HepG2 (cell line): ENCODE data around the gene SLC25A11. TPM values are rescaled to one million over a fixed set of nuclear protein-coding genes. Genes with fewer than 3 reads are reported as not detected.

Experiments used
- IKZF4 ChIP-seq: sonication (generic); formaldehyde crosslinking; IDR thresholded peaks from 2 replicates; pipeline ENCODE4 v1.5.1; 2020; ENCODE audit warnings: borderline replicate concordance, mild to moderate bottlenecking, low read depth, missing genetic modification reagents; ENCODE audit errors: not compliant biosample characterization
- KDM5A ChIP-seq: fragments of 200-600 bp; sonication (generic); IDR thresholded peaks from 2 replicates; pipeline ENCODE4 v1.7.0; 2018; ENCODE audit warnings: antibody characterized with exemption, mild to moderate bottlenecking, low read length, borderline replicate concordance
- KLF11 ChIP-seq: IDR thresholded peaks from 2 replicates; pipeline ENCODE4 v1.6.1; 2016; ENCODE audit warnings: missing compliant biosample characterization
- MTF2 ChIP-seq: sonication (generic); formaldehyde crosslinking; IDR thresholded peaks from 2 replicates; pipeline ENCODE4 v1.5.0; 2020; ENCODE audit warnings: missing genetic modification reagents, borderline replicate concordance
- NCOA1 ChIP-seq: sonication (generic); formaldehyde crosslinking; IDR thresholded peaks from 2 replicates; pipeline ENCODE4 v1.9.0; 2021; ENCODE audit warnings: missing genetic modification reagents
- RFX5 ChIP-seq: IDR thresholded peaks from 2 replicates; pipeline ENCODE4 v1.6.1; 2011; ENCODE audit warnings: low read depth, low read length, improper control_type of control experiment
- SIX1 ChIP-seq: sonication (generic); formaldehyde crosslinking; IDR thresholded peaks from 2 replicates; pipeline ENCODE4 v1.4.0; 2020; ENCODE audit warnings: missing genetic modification reagents, borderline replicate concordance
- SP4 ChIP-seq: sonication (generic); formaldehyde crosslinking; IDR thresholded peaks from 2 replicates; pipeline ENCODE4 v1.8.1; 2023; ENCODE audit warnings: mild to moderate bottlenecking, missing genetic modification reagents
- STAG1 ChIP-seq: sonication (generic); formaldehyde crosslinking; IDR thresholded peaks from 2 replicates; pipeline ENCODE4 v1.4.0; 2020; ENCODE audit warnings: missing genetic modification reagents
- STAT5B ChIP-seq: sonication (generic); formaldehyde crosslinking; IDR thresholded peaks from 2 replicates; pipeline ENCODE4 v1.4.0; 2020; ENCODE audit warnings: missing genetic modification reagents
- THAP11 ChIP-seq: IDR thresholded peaks from 2 replicates; pipeline ENCODE4 v1.6.1; 2016; ENCODE audit warnings: missing biosample characterization, missing genetic modification reagents
- TSC22D2 ChIP-seq: sonication (generic); formaldehyde crosslinking; IDR thresholded peaks from 2 replicates; pipeline ENCODE4 v1.5.1; 2020; ENCODE audit warnings: missing genetic modification reagents, mild to moderate bottlenecking, borderline replicate concordance
- ZFP36L1 ChIP-seq: sonication (generic); formaldehyde crosslinking; IDR thresholded peaks from 2 replicates; pipeline ENCODE4 v1.8.0; 2022; ENCODE audit warnings: mild to moderate bottlenecking, missing genetic modification reagents, moderate library complexity
- ZNF180 ChIP-seq: sonication (generic); formaldehyde crosslinking; IDR thresholded peaks from 2 replicates; pipeline ENCODE4 v1.4.0; 2020; ENCODE audit warnings: low read depth, missing genetic modification reagents, borderline replicate concordance
- ZNF337 ChIP-seq: sonication (generic); formaldehyde crosslinking; IDR thresholded peaks from 2 replicates; pipeline ENCODE4 v1.5.1; 2020; ENCODE audit warnings: missing genetic modification reagents, low read depth, mild to moderate bottlenecking, borderline replicate concordance
- ZNF33A ChIP-seq: sonication (generic); formaldehyde crosslinking; IDR thresholded peaks from 2 replicates; pipeline ENCODE4 v1.5.1; 2020; ENCODE audit warnings: missing genetic modification reagents, mild to moderate bottlenecking, moderate library complexity, borderline replicate concordance
- polyA plus RNA-seq, 8 experiments: library from polyadenylated mRNA; depleted of rRNA in 3 of 8; stranded (reverse) in 7 of 8; unstranded in 1 of 8; fragments of >200 nt; fragmentation: Illumina TruSeq in 4 of 8; extraction: Trizol in 4 of 8; gene quantifications; 2 replicates each; pipeline versions ENCODE4 v1.2.1 to v1.2.3, GENCODE V29; 2011 to 2016; ENCODE audit warnings: low read depth in 4 of 8, missing spikeins in 1 of 8, mixed read lengths in 1 of 8; ENCODE audit not compliant: insufficient read depth in 1 of 8
- total RNA-seq, 5 experiments: library from RNA; depleted of rRNA; stranded (reverse); fragments of >200 nt; fragmentation: Illumina TruSeq; extraction: Trizol; gene quantifications; 2 replicates each; pipeline ENCODE4 v1.2.3, GENCODE V29; 2016; ENCODE audit warnings: low read depth in 1 of 5
- TF ChIP-seq, protein P1 (sequence below): sonication (generic); formaldehyde crosslinking; IDR thresholded peaks from 2 replicates; pipeline ENCODE4 v1.4.0; 2020; ENCODE audit warnings: mild to moderate bottlenecking, low read depth, missing genetic modification reagents
- TF ChIP-seq, protein P2 (sequence below): sonication (generic); formaldehyde crosslinking; IDR thresholded peaks from 2 replicates; pipeline ENCODE4 v1.8.1; 2023; ENCODE audit warnings: mild to moderate bottlenecking, moderate library complexity, missing genetic modification reagents
- TF ChIP-seq, protein P3 (sequence below): sonication (generic); formaldehyde crosslinking; IDR thresholded peaks from 2 replicates; pipeline ENCODE4 v1.5.0; 2020; ENCODE audit warnings: missing genetic modification reagents
- TF ChIP-seq, protein P4 (sequence below): sonication (generic); formaldehyde crosslinking; conservative IDR thresholded peaks from 2 replicates; pipeline ENCODE4 v1.4.0; 2020; ENCODE audit warnings: missing genetic modification reagents
- TF ChIP-seq, protein P5 (sequence below): sonication (generic); formaldehyde crosslinking; IDR thresholded peaks from 2 replicates; pipeline ENCODE4 v1.4.0; 2020; ENCODE audit warnings: low read depth, mild to moderate bottlenecking, missing genetic modification reagents

The SLC25A11 gene
- total and polyA plus RNA-seq, 2 of the 13 experiments (the other 11 are each of a cell fraction or from before 2014, with no cell fraction given), result 35.4 to 47.2 TPM

DNA sequence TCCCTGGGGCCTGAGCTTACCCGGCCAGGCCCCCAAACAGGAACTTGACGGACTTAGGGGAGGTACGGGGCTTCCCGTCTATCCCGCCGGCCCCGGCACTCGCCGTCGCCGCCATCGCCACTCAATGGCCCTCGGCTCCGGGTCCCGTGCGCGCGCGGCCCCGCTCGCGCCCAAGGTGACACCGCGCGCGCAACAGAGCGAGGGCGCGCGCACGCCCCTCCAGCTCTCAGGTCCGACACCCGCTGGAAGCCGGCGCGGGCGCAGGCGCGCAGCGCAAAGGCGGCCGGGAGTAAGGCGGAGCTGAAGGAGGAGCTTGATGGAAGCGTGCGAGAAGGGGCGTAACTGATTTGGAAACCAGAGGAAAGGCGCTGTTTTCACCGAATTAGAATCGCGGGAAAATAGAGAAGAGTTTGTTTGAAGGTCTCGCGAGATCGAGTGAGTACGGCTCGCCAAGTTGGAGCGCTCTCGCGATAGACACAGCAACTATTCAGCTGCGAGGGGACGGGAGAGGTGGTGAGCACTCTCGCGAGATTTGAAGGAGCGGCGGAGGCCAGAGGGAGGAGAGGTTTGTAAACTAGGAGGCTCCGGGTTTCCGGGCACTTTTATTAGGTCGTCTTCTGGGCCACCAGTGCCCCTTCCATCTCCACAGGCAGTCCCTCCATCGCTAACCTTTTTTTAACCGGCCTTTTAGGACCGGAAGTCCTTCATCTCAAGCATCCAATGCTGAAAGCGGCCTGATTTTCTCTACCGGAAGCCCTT, at the start of gene SLC25A11, which contains the start of gene RNF167 (continued):
- TF ChIP-seq, protein P1, sequence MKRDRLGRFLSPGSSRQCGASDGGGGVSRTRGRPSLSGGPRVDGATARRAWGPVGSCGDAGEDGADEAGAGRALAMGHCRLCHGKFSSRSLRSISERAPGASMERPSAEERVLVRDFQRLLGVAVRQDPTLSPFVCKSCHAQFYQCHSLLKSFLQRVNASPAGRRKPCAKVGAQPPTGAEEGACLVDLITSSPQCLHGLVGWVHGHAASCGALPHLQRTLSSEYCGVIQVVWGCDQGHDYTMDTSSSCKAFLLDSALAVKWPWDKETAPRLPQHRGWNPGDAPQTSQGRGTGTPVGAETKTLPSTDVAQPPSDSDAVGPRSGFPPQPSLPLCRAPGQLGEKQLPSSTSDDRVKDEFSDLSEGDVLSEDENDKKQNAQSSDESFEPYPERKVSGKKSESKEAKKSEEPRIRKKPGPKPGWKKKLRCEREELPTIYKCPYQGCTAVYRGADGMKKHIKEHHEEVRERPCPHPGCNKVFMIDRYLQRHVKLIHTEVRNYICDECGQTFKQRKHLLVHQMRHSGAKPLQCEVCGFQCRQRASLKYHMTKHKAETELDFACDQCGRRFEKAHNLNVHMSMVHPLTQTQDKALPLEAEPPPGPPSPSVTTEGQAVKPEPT (CRISPR knock-in tag), result no peak; the same call in 1 of the 2 replicates
- TF ChIP-seq ZFP36L1 (CRISPR knock-in tag) (no peak), TSC22D2 (CRISPR knock-in tag) (no peak), NCOA1 (CRISPR knock-in tag) (no peak), RFX5 (0 out of 2 replicates have a peak, but pooled peaks have one; percentile 46), SIX1 (CRISPR knock-in tag) (no peak), MTF2 (CRISPR knock-in tag) (no peak), STAT5B (CRISPR knock-in tag) (no peak), IKZF4 (CRISPR knock-in tag) (peak; percentile 49), KLF11 (CRISPR knock-in tag) (no peak), STAG1 (CRISPR knock-in tag) (no peak), SP4 (CRISPR knock-in tag) (peak; percentile 82), ZNF180 (no peak), THAP11 (CRISPR knock-in tag) (peak; percentile 91), ZNF337 (CRISPR knock-in tag) (no peak), KDM5A (peak; percentile 94), ZNF33A (CRISPR knock-in tag) (no peak)
- TF ChIP-seq, protein P2, sequence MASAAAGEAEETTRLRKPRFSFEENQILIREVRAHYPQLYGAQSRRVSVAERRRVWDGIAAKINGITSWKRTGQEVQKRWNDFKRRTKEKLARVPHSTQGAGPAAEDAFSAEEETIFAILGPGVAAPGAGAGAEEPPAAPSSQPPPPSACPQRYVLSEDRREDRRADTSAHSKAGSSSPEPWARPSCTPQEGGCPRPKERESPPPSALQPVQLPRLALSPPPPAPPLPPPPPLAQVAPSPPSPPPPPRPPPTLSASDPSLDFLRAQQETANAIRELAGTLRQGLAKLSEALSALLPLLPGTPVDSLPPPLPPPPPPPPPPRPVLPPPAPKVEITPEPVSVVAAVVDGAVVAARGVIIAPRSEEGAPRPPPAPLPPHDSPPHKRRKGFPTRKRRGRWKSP (CRISPR knock-in tag), result peak; percentile 91
- TF ChIP-seq, protein P3, sequence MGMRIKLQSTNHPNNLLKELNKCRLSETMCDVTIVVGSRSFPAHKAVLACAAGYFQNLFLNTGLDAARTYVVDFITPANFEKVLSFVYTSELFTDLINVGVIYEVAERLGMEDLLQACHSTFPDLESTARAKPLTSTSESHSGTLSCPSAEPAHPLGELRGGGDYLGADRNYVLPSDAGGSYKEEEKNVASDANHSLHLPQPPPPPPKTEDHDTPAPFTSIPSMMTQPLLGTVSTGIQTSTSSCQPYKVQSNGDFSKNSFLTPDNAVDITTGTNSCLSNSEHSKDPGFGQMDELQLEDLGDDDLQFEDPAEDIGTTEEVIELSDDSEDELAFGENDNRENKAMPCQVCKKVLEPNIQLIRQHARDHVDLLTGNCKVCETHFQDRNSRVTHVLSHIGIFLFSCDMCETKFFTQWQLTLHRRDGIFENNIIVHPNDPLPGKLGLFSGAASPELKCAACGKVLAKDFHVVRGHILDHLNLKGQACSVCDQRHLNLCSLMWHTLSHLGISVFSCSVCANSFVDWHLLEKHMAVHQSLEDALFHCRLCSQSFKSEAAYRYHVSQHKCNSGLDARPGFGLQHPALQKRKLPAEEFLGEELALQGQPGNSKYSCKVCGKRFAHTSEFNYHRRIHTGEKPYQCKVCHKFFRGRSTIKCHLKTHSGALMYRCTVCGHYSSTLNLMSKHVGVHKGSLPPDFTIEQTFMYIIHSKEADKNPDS, result no peak
- TF ChIP-seq, protein P4, sequence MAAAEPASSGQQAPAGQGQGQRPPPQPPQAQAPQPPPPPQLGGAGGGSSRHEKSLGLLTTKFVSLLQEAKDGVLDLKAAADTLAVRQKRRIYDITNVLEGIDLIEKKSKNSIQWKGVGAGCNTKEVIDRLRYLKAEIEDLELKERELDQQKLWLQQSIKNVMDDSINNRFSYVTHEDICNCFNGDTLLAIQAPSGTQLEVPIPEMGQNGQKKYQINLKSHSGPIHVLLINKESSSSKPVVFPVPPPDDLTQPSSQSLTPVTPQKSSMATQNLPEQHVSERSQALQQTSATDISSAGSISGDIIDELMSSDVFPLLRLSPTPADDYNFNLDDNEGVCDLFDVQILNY, result no peak
- TF ChIP-seq, protein P5, sequence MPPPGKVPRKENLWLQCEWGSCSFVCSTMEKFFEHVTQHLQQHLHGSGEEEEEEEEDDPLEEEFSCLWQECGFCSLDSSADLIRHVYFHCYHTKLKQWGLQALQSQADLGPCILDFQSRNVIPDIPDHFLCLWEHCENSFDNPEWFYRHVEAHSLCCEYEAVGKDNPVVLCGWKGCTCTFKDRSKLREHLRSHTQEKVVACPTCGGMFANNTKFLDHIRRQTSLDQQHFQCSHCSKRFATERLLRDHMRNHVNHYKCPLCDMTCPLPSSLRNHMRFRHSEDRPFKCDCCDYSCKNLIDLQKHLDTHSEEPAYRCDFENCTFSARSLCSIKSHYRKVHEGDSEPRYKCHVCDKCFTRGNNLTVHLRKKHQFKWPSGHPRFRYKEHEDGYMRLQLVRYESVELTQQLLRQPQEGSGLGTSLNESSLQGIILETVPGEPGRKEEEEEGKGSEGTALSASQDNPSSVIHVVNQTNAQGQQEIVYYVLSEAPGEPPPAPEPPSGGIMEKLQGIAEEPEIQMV, result no peak
